PC-3 (cell line): ENCODE results near the gene UNC13D. TPM values are rescaled to one million over a fixed set of nuclear protein-coding genes. Genes with fewer than 3 reads are reported as not detected.

ENCODE experiments used
- ATAC-seq: fragments of 200-7000 bp; cut with Tn5 transposase; 2 replicates; pipeline ENCODE4 v1.9.1; 2020; ENCODE audit warnings: mild to moderate bottlenecking, moderate library complexity
- BruUV-seq: library from RNA; stranded (reverse); fragments of 400-500 nt; replicated peaks from 2 replicates; lab custom pipeline; 2021; lab: Mats Ljungman, UMichigan
- CTCF ChIA-PET: fragments of 300-600 bp; sonication (Branson Sonifier 250); formaldehyde crosslinking; loops from one replicate; lab custom pipeline; 2022; ENCODE audit warnings: antibody characterized with exemption; lab: Charles Lee
- POLR2A ChIA-PET: fragments of 300-600 bp; sonication (Branson Sonifier 250); formaldehyde crosslinking; loops from one replicate; lab custom pipeline; 2022; ENCODE audit warnings: antibody characterized with exemption; ENCODE audit not compliant: unreplicated experiment; lab: Charles Lee
- DNase-seq: peaks from one replicate; pipeline ENCODE4 v3.0.0-alpha.2; 2015
- H2AFZ ChIP-seq: fragments of 300-600 bp; sonication (generic); 2 replicates; pipeline ENCODE4 v1.6.0; 2016; ENCODE audit warnings: antibody characterized with exemption, low read length
- H3F3A ChIP-seq: fragments of 300-600 bp; sonication (generic); one replicate; pipeline ENCODE4 v1.6.0; 2017; ENCODE audit warnings: antibody characterized with exemption, low read length, control low read depth, mild to moderate bottlenecking; ENCODE audit not compliant: unreplicated experiment
- H3K27ac ChIP-seq: fragments of 300-600 bp; sonication (generic); 2 replicates; pipeline ENCODE4 v1.5.1; 2016; ENCODE audit warnings: mild to moderate bottlenecking, low read length
- H3K27me3 ChIP-seq: fragments of 300-600 bp; sonication (generic); 2 replicates; pipeline ENCODE4 v1.6.1; 2016; ENCODE audit warnings: low read length, mixed read lengths
- H3K36me3 ChIP-seq: fragments of 300-600 bp; sonication (generic); 2 replicates; pipeline ENCODE4 v1.6.1; 2016; ENCODE audit warnings: low read depth, mixed run types, low read length, mixed read lengths
- H3K4me1 ChIP-seq: fragments of 300-600 bp; sonication (generic); 2 replicates; pipeline ENCODE4 v1.5.1; 2016; ENCODE audit warnings: low read length; ENCODE audit not compliant: insufficient read depth
- H3K4me2 ChIP-seq: fragments of 300-600 bp; sonication (generic); 2 replicates; pipeline ENCODE4 v1.6.0; 2016; ENCODE audit warnings: low read length
- H3K4me3 ChIP-seq: fragments of 300-600 bp; sonication (generic); 2 replicates; pipeline ENCODE4 v1.5.1; 2016; ENCODE audit warnings: mild to moderate bottlenecking, low read length, mixed read lengths
- H3K79me2 ChIP-seq: fragments of 300-600 bp; sonication (generic); 2 replicates; pipeline ENCODE4 v1.6.1; 2017; ENCODE audit warnings: low read length, mixed read lengths
- H3K9ac ChIP-seq: fragments of 300-600 bp; sonication (generic); 2 replicates; pipeline ENCODE4 v1.6.0; 2016; ENCODE audit warnings: mild to moderate bottlenecking, low read length
- H3K9me2 ChIP-seq: fragments of 300-600 bp; sonication (generic); replicated peaks from 2 replicates; pipeline ENCODE4 v1.6.1; 2016; ENCODE audit warnings: mixed run types, low read length, mixed read lengths
- H3K9me3 ChIP-seq: fragments of 300-600 bp; sonication (generic); 2 replicates; pipeline ENCODE4 v1.6.1; 2016; ENCODE audit warnings: low read length, mixed read lengths
- H4K20me1 ChIP-seq: fragments of 300-600 bp; sonication (generic); 2 replicates; pipeline ENCODE4 v1.6.1; 2016; ENCODE audit warnings: low read length, mixed read lengths
- CTCF ChIP-seq: fragments of 300-600 bp; sonication (generic); conservative IDR thresholded peaks from 2 replicates; pipeline ENCODE4 v1.5.1; 2017; ENCODE audit warnings: antibody characterized with exemption, low read depth, mild to moderate bottlenecking, low read length
- EZH2 ChIP-seq: fragments of 300-600 bp; sonication (generic); IDR thresholded peaks from one replicate; pipeline ENCODE4 v1.6.1; 2017; ENCODE audit warnings: antibody characterized with exemption, mild to moderate bottlenecking, low read length; ENCODE audit not compliant: unreplicated experiment
- EZH2phosphoT487 ChIP-seq: fragments of 300-600 bp; sonication (generic); IDR thresholded peaks from 2 replicates; pipeline ENCODE4 v1.6.1; 2018; ENCODE audit warnings: mild to moderate bottlenecking, antibody characterized with exemption, low read length, borderline replicate concordance
- intact Hi-C: fragments of 100-400 bp; cut with micrococcal nuclease; formaldehyde crosslinking; loops from 2 replicates; pipeline ENCODE4 v1.9.0; 2023
- total RNA-seq: library from RNA; depleted of rRNA; stranded (reverse); fragments of >200 nt; gene quantifications from 2 replicates; pipeline ENCODE4 v1.2.3, GENCODE V29; 2014

Gene UNC13D
- total RNA-seq, 1 experiment from 2014 or later = 43.9 TPM

GRCh38 chr17:75835654-75835987 is 8.6 kb downstream of the UNC13D start:
- no peaks in the 10 kb centered on the region for H3K79me2 ChIP-seq
- no peaks in the 10 kb centered on the region for H3K27me3 ChIP-seq
- H3K4me3 ChIP-seq = no peak overlapping the region
- DNase-seq (no peak), ATAC-seq (no peak)
- intact Hi-C loops = no loop called here
- H3K27ac ChIP-seq = no peak overlapping the region
- H3K4me1 ChIP-seq = peaks cover 9% of the 10 kb centered on the region
- no peaks in the 10 kb centered on the region; the same call in 1 of the 2 replicates for H3K36me3 ChIP-seq
- ChIA-PET CTCF (no interaction called here), POLR2A (no interaction called here)
- H4K20me1 ChIP-seq = no peaks in the 10 kb centered on the region
- no peaks in the 10 kb centered on the region for H3F3A ChIP-seq
- no peak overlapping the region for H2AFZ ChIP-seq
- no TSS peak for BruUV-seq
- no peak overlapping the region for H3K9ac ChIP-seq
- no peaks in the 10 kb centered on the region for H3K9me2 ChIP-seq
- H3K4me2 ChIP-seq = no peak overlapping the region
- no peaks in the 10 kb centered on the region for H3K9me3 ChIP-seq
- no peak for TF ChIP-seq EZH2
- no peak for TF ChIP-seq EZH2phosphoT487
- TF ChIP-seq CTCF = no peak

GRCh38 chr17:75834928-75835653 is 9.1 kb downstream of the UNC13D start:
- no peaks in the 10 kb centered on the region for H4K20me1 ChIP-seq
- TF ChIP-seq CTCF (no peak), EZH2 (no peak), EZH2phosphoT487 (no peak)
- no peak overlapping the region for H2AFZ ChIP-seq
- H3F3A ChIP-seq = no peaks in the 10 kb centered on the region
- no TSS peak for BruUV-seq
- H3K27ac ChIP-seq = no peak overlapping the region
- CTCF ChIA-PET = no interaction called here
- H3K9ac ChIP-seq = no peak overlapping the region
- no peak overlapping the region for H3K4me3 ChIP-seq
- DNase-seq = no peak
- POLR2A ChIA-PET = no interaction called here
- H3K9me3 ChIP-seq = no peaks in the 10 kb centered on the region
- peaks cover 2% of the 10 kb centered on the region; the same call in 1 of the 2 replicates for H3K36me3 ChIP-seq
- no peaks in the 10 kb centered on the region for H3K79me2 ChIP-seq
- no peaks in the 10 kb centered on the region for H3K27me3 ChIP-seq
- H3K9me2 ChIP-seq = no peaks in the 10 kb centered on the region
- no peak for ATAC-seq
- intact Hi-C loops = loop anchor here (5.0 kb wide), 1 partner anchor 53 kb away; the partner anchor contains the start of gene UNK
- peaks cover 9% of the 10 kb centered on the region for H3K4me1 ChIP-seq
- H3K4me2 ChIP-seq = no peak overlapping the region

- H3K4me3 ChIP-seq = no peak overlapping the region
- no peak overlapping the region for H3K4me2 ChIP-seq
- no peaks in the 10 kb centered on the region for H4K20me1 ChIP-seq
- no peaks in the 10 kb centered on the region for H3F3A ChIP-seq
- H3K36me3 ChIP-seq = 0 out of 2 replicates have a peak, but pooled peaks cover 7% of the 10 kb centered on the region
- ChIA-PET CTCF (no interaction called here), POLR2A (no interaction called here)
- no peak for DNase-seq
- no peak overlapping the region for H3K27ac ChIP-seq
- intact Hi-C loops = loop anchor here (5.0 kb wide), 1 partner anchor 52 kb away; the partner anchor contains the start of gene UNK
- no peak for TF ChIP-seq CTCF
- no peak for TF ChIP-seq EZH2
- TF ChIP-seq EZH2phosphoT487 = no peak
- no peaks in the 10 kb centered on the region for H3K9me2 ChIP-seq
- no peak overlapping the region for H2AFZ ChIP-seq
- no peaks in the 10 kb centered on the region for H3K27me3 ChIP-seq
- no peaks in the 10 kb centered on the region for H3K9me3 ChIP-seq
- peaks cover 9% of the 10 kb centered on the region for H3K4me1 ChIP-seq
- no peaks in the 10 kb centered on the region for H3K79me2 ChIP-seq
- no TSS peak for BruUV-seq
- H3K9ac ChIP-seq = no peak overlapping the region
- no peak for ATAC-seq
Observed at GRCh38 chr17:75834279-75834920, 9.8 kb downstream of the UNC13D start.
